IPS-20b (cell line): ENCODE measurements around the gene WASF3.

Source experiments
- H3K27ac ChIP-seq: one replicate; pipeline ENCODE4 v1.5.1; 2013; ENCODE audit warnings: low read length
- H3K27me3 ChIP-seq: 2 replicates; pipeline ENCODE4 v1.6.1; 2013; ENCODE audit warnings: mild to moderate bottlenecking, low read length, inconsistent platforms; ENCODE audit not compliant: insufficient read depth
- H3K36me3 ChIP-seq: 2 replicates; pipeline ENCODE4 v1.6.1; 2013; ENCODE audit warnings: low read depth, mild to moderate bottlenecking, inconsistent platforms, low read length, moderate library complexity; ENCODE audit not compliant: insufficient read depth
- H3K4me1 ChIP-seq: 2 replicates; pipeline ENCODE4 v1.6.1; 2013; ENCODE audit warnings: mild to moderate bottlenecking, control low read depth, inconsistent platforms, low read length, moderate library complexity; ENCODE audit not compliant: insufficient read depth
- H3K4me3 ChIP-seq: 2 replicates; pipeline ENCODE4 v1.5.1; 2013; ENCODE audit warnings: mild to moderate bottlenecking, low read length, inconsistent platforms
- H3K9ac ChIP-seq: 2 replicates; pipeline ENCODE4 v1.6.1; 2013; ENCODE audit warnings: low read depth, mild to moderate bottlenecking, inconsistent platforms, low read length, moderate library complexity
- H3K9me3 ChIP-seq: 2 replicates; pipeline ENCODE4 v1.6.1; 2013; ENCODE audit warnings: mild to moderate bottlenecking, low read depth, low read length, inconsistent platforms; ENCODE audit not compliant: insufficient read depth

WASF3 gene

DNA sequence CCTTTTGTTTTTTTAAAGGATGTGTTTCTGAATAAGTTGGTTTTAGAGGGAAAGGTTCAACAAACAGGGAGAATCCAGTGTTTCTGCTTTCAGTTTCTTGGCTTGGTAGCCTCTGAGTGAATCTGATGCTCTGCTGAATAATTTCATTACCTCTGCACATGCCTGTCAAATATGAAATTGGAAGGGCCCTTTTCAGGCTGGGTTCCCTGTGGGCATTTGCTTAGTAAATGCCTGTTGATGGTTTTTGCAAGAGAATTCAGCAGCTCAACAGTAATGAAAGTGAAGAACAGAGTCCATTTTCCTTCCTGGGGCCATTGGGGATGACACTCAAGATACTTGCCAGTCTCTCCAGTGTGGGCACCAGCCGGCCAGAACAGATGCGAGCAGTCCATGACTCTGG lies 128.8 kb downstream of the WASF3 start:
- Histone ChIP-seq H3K4me1 (no peaks in the 10 kb centered on the region), H3K27me3 (no peaks in the 10 kb centered on the region), H3K36me3 (peaks cover 63% of the 10 kb centered on the region)

DNA sequence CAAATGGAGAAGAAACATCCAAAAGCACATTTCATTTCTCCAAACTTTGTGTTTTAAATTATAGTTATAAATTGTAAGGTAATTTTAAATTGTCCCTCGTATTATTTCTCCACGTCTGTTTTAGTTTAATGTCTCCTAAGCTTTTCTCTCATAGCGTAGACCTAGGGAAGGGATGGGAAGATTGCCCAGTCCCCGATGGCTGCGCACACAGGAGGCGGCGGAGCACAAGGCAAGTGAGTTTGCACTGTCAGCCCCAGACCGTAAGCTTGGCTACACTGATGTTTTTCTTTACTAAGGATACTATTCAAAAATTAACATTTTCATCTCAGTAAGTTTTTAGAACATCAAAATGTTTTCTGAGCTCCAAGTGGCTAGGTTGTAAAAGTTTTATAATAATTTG lies 130.8 kb downstream of the WASF3 start:
- Histone ChIP-seq H3K27ac (no peak overlapping the region), H3K4me1 (no peaks in the 10 kb centered on the region), H3K4me3 (no peak overlapping the region), H3K9ac (no peak overlapping the region), H3K27me3 (no peaks in the 10 kb centered on the region), H3K9me3 (no peaks in the 10 kb centered on the region), H3K36me3 (peaks cover 49% of the 10 kb centered on the region)

More for the DNA sequence above, 128.8 kb downstream of the WASF3 start:
- no peaks in the 10 kb centered on the region for H3K9me3 ChIP-seq
- no peak overlapping the region for H3K9ac ChIP-seq
- no peak overlapping the region for H3K27ac ChIP-seq
- no peak overlapping the region for H3K4me3 ChIP-seq

DNA sequence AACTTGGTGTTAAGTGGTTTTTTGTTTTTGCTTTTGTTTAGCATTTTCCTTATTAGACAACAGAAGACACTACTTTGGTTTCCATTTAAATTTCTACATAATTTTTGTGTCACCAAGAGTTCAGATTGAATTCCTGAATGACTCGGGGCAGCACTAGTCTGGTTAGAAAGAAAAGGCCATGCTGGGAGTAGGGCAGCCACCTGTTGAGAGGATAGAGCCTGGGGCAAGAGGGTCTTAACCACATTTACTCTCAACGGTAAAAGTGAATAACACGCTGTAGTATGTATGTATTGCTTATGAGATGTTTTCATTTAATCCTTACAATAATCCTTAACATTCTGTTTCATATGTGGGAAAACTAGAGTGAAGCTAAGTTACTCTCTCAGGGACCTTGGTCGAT lies 131.5 kb downstream of the WASF3 start:
- Histone ChIP-seq H3K27ac (no peak overlapping the region), H3K9ac (no peak overlapping the region), H3K9me3 (no peaks in the 10 kb centered on the region), H3K4me1 (no peaks in the 10 kb centered on the region), H3K27me3 (no peaks in the 10 kb centered on the region), H3K36me3 (peaks cover 43% of the 10 kb centered on the region), H3K4me3 (no peak overlapping the region)

DNA sequence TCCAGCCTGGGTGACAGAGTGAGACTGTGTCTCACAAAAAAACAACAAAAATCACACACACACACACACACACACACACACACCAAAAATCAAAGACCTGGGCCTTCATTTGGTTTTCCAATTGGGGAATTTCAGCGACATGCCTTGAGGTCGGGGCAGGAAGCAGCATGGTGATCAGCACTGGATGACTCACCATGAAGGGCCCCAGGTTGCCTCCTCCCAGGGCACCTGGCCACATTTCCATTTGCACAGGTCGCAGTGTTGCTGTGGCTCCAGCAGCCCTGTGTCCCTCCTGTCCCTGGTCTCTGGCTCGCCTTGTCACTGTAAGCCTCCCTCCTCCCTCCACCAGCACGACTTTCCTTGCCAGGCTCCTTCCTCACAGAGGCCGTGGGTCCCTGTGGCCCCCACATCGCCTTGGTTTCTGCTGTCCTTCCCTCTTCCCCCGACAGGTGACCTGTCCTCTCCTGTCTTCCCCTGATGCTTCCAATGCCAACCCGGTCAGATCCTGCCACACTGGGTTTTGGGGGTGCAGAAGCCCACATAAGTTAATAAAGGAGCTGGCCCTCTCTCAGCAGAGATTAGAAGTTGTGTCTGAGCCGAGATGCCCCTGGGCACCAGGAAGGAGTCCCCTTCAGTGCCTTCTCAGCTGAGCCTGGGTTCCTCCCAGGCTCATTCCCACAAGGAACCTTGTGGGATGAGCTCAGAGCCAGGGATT lies 136.4 kb downstream of the WASF3 start:
- H3K36me3 ChIP-seq, result peaks cover 8% of the 10 kb centered on the region; the same call in 1 of the 2 replicates
- H3K9me3 ChIP-seq, result no peaks in the 10 kb centered on the region
- H3K27ac ChIP-seq, result no peak overlapping the region
- H3K9ac ChIP-seq, result no peak overlapping the region
- no peaks in the 10 kb centered on the region for H3K4me1 ChIP-seq
- no peak overlapping the region for H3K4me3 ChIP-seq
- peaks cover 5% of the 10 kb centered on the region for H3K27me3 ChIP-seq

DNA sequence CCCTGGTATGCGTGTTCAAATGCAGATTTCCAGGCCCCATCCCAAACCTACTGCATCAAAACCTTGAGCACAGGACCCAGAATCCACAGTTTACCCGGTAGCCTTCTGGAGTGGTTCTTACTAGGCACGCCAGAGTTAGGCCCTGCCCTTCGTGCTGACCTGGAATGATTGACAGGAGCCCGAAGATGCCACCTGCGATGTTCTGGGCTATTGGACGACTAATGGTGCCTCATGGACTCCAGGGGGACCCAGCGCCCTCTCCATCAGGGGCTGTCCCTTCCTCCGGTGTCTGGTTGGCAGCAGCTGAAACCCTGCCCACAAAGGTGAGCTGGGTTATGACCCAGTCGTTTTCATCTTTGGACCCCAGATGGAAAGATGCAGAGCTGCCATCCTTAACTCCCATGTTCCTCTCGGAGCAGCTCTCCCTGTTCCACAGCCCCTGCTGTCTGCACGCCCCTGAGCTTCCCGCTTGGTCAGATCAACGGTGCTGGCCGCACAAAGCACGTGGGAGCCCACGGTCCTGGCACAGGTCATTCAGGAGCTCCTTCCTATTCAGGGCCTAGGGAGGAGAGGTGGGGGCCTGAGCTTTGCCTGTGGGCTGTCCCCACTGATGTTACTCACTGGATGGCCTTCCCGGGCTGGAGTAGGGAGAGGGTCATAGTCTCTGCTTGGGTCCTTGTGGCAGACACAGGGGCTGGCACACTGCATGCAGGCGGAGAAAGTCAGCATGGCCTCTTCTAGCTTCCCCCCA lies 137.3 kb downstream of the WASF3 start:
- no peak overlapping the region for H3K9ac ChIP-seq
- H3K27ac ChIP-seq, result no peak overlapping the region
- H3K36me3 ChIP-seq, result no peaks in the 10 kb centered on the region; the same call in 1 of the 2 replicates
- no peak overlapping the region for H3K4me3 ChIP-seq
- H3K4me1 ChIP-seq, result no peaks in the 10 kb centered on the region
- H3K27me3 ChIP-seq, result peaks cover 5% of the 10 kb centered on the region
- H3K9me3 ChIP-seq, result no peaks in the 10 kb centered on the region; the same call in 1 of the 2 replicates

DNA sequence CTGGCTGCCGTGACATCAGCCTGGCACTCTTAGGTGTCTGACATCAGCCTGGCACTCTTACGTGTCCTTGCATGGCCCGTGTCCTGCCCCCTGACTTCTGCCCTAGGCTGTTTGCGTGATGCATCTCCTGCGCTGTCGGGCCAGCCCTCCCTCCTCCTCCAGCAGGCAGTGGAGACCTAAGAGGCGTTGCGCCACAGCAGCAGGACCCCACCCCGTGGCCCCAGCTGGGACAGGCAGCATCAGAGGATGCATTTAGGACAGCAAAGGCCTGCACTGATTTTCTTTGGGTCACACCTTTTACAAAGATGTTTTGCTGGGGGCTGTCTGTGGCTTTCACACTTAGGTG lies 137.8 kb downstream of the WASF3 start:
- no peak overlapping the region for H3K9ac ChIP-seq
- no peaks in the 10 kb centered on the region for H3K36me3 ChIP-seq
- no peaks in the 10 kb centered on the region for H3K4me1 ChIP-seq
- no peak overlapping the region for H3K4me3 ChIP-seq
- peaks cover 5% of the 10 kb centered on the region for H3K27me3 ChIP-seq
- no peak overlapping the region for H3K27ac ChIP-seq
- H3K9me3 ChIP-seq, result no peaks in the 10 kb centered on the region; the same call in 1 of the 2 replicates

DNA sequence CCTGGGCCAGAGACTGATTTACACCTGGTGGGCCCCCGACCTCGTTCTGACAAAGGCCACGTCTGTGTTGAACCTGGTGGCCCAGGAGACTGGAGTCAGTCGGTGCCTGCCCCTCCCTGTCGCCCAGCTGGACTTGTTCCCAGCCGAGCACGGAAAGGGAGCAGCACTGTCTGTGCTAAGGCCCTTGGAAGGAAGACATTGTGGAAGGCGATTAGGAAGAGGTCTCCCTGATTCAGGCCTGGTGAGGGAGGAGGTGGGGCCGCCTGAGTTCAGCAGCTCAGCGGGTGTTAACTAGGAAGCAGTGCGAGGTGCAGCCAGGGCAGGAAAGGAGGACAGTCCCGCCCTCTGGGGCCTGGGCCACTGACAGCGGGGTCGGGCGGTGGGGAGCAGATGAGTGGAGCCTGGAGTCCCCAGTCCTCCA lies 138.4 kb downstream of the WASF3 start:
- Histone ChIP-seq H3K27ac (no peak overlapping the region), H3K4me1 (no peaks in the 10 kb centered on the region), H3K9ac (no peak overlapping the region), H3K9me3 (no peaks in the 10 kb centered on the region; the same call in 1 of the 2 replicates), H3K27me3 (peaks cover 5% of the 10 kb centered on the region), H3K36me3 (no peaks in the 10 kb centered on the region), H3K4me3 (no peak overlapping the region)

DNA sequence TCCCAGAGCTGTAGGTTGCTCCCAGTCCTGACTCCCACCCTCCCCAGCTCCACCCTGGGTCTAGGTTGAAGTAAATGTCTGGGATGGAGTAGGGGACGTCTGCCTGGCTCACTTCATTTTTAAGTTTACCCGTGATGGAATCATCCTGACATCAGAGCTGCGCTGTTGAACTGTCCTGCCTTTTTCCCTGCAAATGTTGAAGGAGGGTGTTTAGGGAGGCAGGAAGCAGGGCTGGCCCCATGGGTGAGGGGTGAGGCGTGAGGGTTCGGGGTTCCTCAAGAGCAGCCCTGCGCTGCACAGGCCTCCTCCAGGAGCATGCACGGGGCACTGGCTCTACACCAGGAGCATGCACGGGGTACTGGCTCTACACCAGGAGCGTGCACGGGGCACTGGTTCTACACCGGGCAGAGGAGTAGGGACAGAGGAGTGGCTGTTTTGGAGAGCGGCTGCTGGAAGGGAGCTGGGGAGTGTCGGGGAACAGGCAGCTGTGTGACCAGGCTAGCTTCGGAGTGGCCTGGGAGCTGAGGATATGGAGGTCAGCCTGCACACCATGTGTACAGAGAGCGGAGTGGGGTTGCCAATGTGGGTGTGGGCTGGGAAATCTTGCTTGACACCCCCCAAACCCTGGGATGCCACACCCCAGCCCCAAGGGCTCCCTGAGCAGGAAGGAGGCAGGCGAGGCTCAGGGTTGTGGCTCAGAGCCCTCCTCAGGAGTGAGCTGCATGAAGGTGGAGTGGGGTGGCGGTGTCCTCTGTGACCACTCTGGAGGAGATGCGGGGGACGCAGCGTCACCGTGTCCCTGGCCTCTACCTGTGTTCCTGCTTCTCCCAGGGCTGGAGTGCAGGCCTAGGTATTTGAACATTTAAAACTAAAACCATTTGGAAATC lies 139.8 kb downstream of the WASF3 start:
- no peak overlapping the region for H3K9ac ChIP-seq
- no peaks in the 10 kb centered on the region for H3K36me3 ChIP-seq
- H3K27ac ChIP-seq, result no peak overlapping the region
- H3K4me1 ChIP-seq, result no peaks in the 10 kb centered on the region
- H3K9me3 ChIP-seq, result no peaks in the 10 kb centered on the region; the same call in 1 of the 2 replicates
- peaks cover 5% of the 10 kb centered on the region for H3K27me3 ChIP-seq
- H3K4me3 ChIP-seq, result no peak overlapping the region

GRCh38 chr13:26698392-26699196 lies 141.1 kb downstream of the WASF3 start:
- no peaks in the 10 kb centered on the region; the same call in 1 of the 2 replicates for H3K9me3 ChIP-seq
- peak overlapping the region; percentile 42; the same call in 1 of the 2 replicates for H3K4me3 ChIP-seq
- H3K27me3 ChIP-seq, result peaks cover 5% of the 10 kb centered on the region
- H3K4me1 ChIP-seq, result no peaks in the 10 kb centered on the region
- H3K36me3 ChIP-seq, result no peaks in the 10 kb centered on the region
- H3K9ac ChIP-seq, result peak overlapping the region; percentile 16; the same call in 1 of the 2 replicates
- H3K27ac ChIP-seq, result no peak overlapping the region

- Histone ChIP-seq H3K9me3 (no peaks in the 10 kb centered on the region; the same call in 1 of the 2 replicates), H3K9ac (no peak overlapping the region), H3K4me1 (no peaks in the 10 kb centered on the region), H3K36me3 (no peaks in the 10 kb centered on the region), H3K4me3 (no peak overlapping the region), H3K27me3 (peaks cover 5% of the 10 kb centered on the region), H3K27ac (no peak overlapping the region)
Observed at GRCh38 chr13:26699197-26699490, 141.7 kb downstream of the WASF3 start.

GRCh38 chr13:26705536-26705935 lies 148.1 kb downstream of the WASF3 start:
- no peaks in the 10 kb centered on the region for H3K9me3 ChIP-seq
- H3K4me3 ChIP-seq, result no peak overlapping the region
- H3K27ac ChIP-seq, result no peak overlapping the region
- 0 out of 2 replicates have a peak, but pooled peaks cover 7% of the 10 kb centered on the region for H3K27me3 ChIP-seq
- H3K36me3 ChIP-seq, result no peaks in the 10 kb centered on the region
- no peaks in the 10 kb centered on the region for H3K4me1 ChIP-seq
- H3K9ac ChIP-seq, result no peak overlapping the region
